GM12891 (cell line): Measurements from ENCODE around the gene TMEM252.

Experiments
- PAX5 ChIP-seq: IDR thresholded peaks from 2 replicates; pipeline ENCODE4 v1.6.1; 2011; ENCODE audit warnings: low read length, moderate library complexity, mild to moderate bottlenecking; ENCODE audit not compliant: insufficient read depth, severe bottlenecking
- POLR2A ChIP-seq: IDR thresholded peaks from 2 replicates; pipeline ENCODE4 v1.6.1; 2011; ENCODE audit warnings: low read depth, low read length, control low read depth
- POLR2AphosphoS5 ChIP-seq: IDR thresholded peaks from 2 replicates; pipeline ENCODE4 v1.6.1; 2011; ENCODE audit warnings: low read depth, low read length, control low read depth
- POU2F2 ChIP-seq: IDR thresholded peaks from 2 replicates; pipeline ENCODE4 v1.6.1; 2011; ENCODE audit warnings: low read depth, mild to moderate bottlenecking, control low read depth, low read length, moderate library complexity
- TAF1 ChIP-seq: IDR thresholded peaks from 2 replicates; pipeline ENCODE4 v1.6.1; 2011; ENCODE audit warnings: low read depth, low read length, control low read depth

- TF ChIP-seq POLR2A (no peak), PAX5 (no peak), TAF1 (no peak), POLR2AphosphoS5 (no peak), POU2F2 (no peak)
Measured at GRCh38 chr9:68581696-68582095, 41.0 kb upstream of the TMEM252 start.
